Trophoblast cell (in vitro differentiated cells and primary cell): Measurements from ENCODE around the gene PFDN1.

Experiments used
- DNase-seq, 2 donors: peaks; one replicate each; pipeline ENCODE4 v3.0.0-alpha.2; 2016
- H2AFZ ChIP-seq: 2 replicates; pipeline ENCODE4 v1.6.1; 2013; ENCODE audit warnings: low read length, moderate library complexity, mild to moderate bottlenecking; ENCODE audit not compliant: insufficient read depth, poor library complexity
- H2AK5ac ChIP-seq: 2 replicates; pipeline ENCODE4 v1.6.1; 2013; ENCODE audit warnings: mild to moderate bottlenecking, low read length
- H2BK120ac ChIP-seq: 2 replicates; pipeline ENCODE4 v1.6.1; 2013; ENCODE audit warnings: low read length, mild to moderate bottlenecking, moderate library complexity; ENCODE audit not compliant: insufficient read depth, poor library complexity
- H2BK12ac ChIP-seq: 2 replicates; pipeline ENCODE4 v1.6.1; 2013; ENCODE audit warnings: mild to moderate bottlenecking, low read length, moderate library complexity
- H2BK5ac ChIP-seq: 2 replicates; pipeline ENCODE4 v1.6.1; 2013; ENCODE audit warnings: low read length, low read depth, moderate library complexity, mild to moderate bottlenecking; ENCODE audit not compliant: poor library complexity
- H3K14ac ChIP-seq: 2 replicates; pipeline ENCODE4 v1.6.1; 2013; ENCODE audit warnings: mild to moderate bottlenecking, low read length
- H3K18ac ChIP-seq: 2 replicates; pipeline ENCODE4 v1.6.1; 2013; ENCODE audit warnings: mild to moderate bottlenecking, low read length
- H3K23ac ChIP-seq: 2 replicates; pipeline ENCODE4 v1.6.1; 2013; ENCODE audit warnings: low read length
- H3K27ac ChIP-seq: 2 replicates; pipeline ENCODE4 v1.5.1; 2013; ENCODE audit warnings: low read depth, mild to moderate bottlenecking, inconsistent platforms, low read length, moderate library complexity
- H3K27me3 ChIP-seq: 2 replicates; pipeline ENCODE4 v1.6.1; 2013; ENCODE audit warnings: inconsistent platforms, mild to moderate bottlenecking, low read length, moderate library complexity; ENCODE audit not compliant: insufficient read depth
- H3K36me3 ChIP-seq, 2 experiments: 1 replicate in 1 of 2; 2 replicates in 1 of 2; pipeline ENCODE4 v1.6.1; 2013; ENCODE audit warnings: low read length in 2 of 2, mild to moderate bottlenecking in 2 of 2, moderate library complexity in 1 of 2; ENCODE audit not compliant: insufficient read depth in 2 of 2, control insufficient read depth in 1 of 2
- H3K4ac ChIP-seq: 2 replicates; pipeline ENCODE4 v1.6.1; 2013; ENCODE audit warnings: low read depth, mild to moderate bottlenecking, low read length, moderate library complexity
- H3K4me1 ChIP-seq, 2 experiments: 1 replicate in 1 of 2; 2 replicates in 1 of 2; pipeline ENCODE4 v1.6.1; 2013; ENCODE audit warnings: low read length in 2 of 2, mild to moderate bottlenecking in 2 of 2, moderate library complexity in 1 of 2; ENCODE audit not compliant: insufficient read depth in 2 of 2, control insufficient read depth in 1 of 2
- H3K4me2 ChIP-seq: 2 replicates; pipeline ENCODE4 v1.6.1; 2013; ENCODE audit warnings: inconsistent platforms, mild to moderate bottlenecking, low read length, moderate library complexity
- H3K4me3 ChIP-seq: 2 replicates; pipeline ENCODE4 v1.5.1; 2013; ENCODE audit warnings: mild to moderate bottlenecking, low read depth, low read length, inconsistent platforms
- H3K79me1 ChIP-seq: one replicate; pipeline ENCODE4 v1.6.1; 2013; ENCODE audit warnings: low read length
- H3K79me2 ChIP-seq: 2 replicates; pipeline ENCODE4 v1.6.1; 2013; ENCODE audit warnings: low read length, mild to moderate bottlenecking; ENCODE audit not compliant: control insufficient read depth, insufficient read depth, poor library complexity
- H3K9ac ChIP-seq: 2 replicates; pipeline ENCODE4 v1.6.1; 2013; ENCODE audit warnings: mild to moderate bottlenecking, low read length
- H3K9me3 ChIP-seq: 2 replicates; pipeline ENCODE4 v1.6.1; 2013; ENCODE audit warnings: low read depth, mild to moderate bottlenecking, control low read depth, inconsistent platforms, low read length; ENCODE audit not compliant: insufficient read depth
- H4K12ac ChIP-seq: 2 replicates; pipeline ENCODE4 v1.6.1; 2013; ENCODE audit warnings: low read depth, mild to moderate bottlenecking, low read length, moderate library complexity
- H4K8ac ChIP-seq: 2 replicates; pipeline ENCODE4 v1.6.1; 2013; ENCODE audit warnings: low read depth, mild to moderate bottlenecking, low read length, moderate library complexity
- H4K91ac ChIP-seq: one replicate; pipeline ENCODE4 v1.6.1; 2013; ENCODE audit warnings: low read depth, mild to moderate bottlenecking, low read length, moderate library complexity
- WGBS: extraction: QIAGEN DNeasy Blood & Tissue Kit; methylation state at CpG from one replicate; pipeline ENCODE4 v1.1.7; 2013; ENCODE audit warnings: missing lambda C conversion rate; ENCODE audit not compliant: insufficient read length, insufficient coverage; ENCODE audit errors: extremely low coverage; 5-methylcytosine and 5-hydroxymethylcytosine counted together

The PFDN1 gene

GRCh38 chr5:140196115-140196814 is 106.6 kb downstream of the PFDN1 start:
- H3K9ac ChIP-seq: no peak overlapping the region

More at GRCh38 chr5:140196115-140196814, 106.6 kb downstream of the PFDN1 start:
- H2BK120ac ChIP-seq: no peak overlapping the region
- H3K18ac ChIP-seq: no peak overlapping the region
- no peaks in the 10 kb centered on the region for H3K27me3 ChIP-seq
- no peak overlapping the region for H3K14ac ChIP-seq
- H3K79me1 ChIP-seq: no peaks in the 10 kb centered on the region
- no peak overlapping the region for H3K23ac ChIP-seq
- no peaks in the 10 kb centered on the region for H3K36me3 ChIP-seq
- H3K4me3 ChIP-seq: no peak overlapping the region
- no peaks in the 10 kb centered on the region for H3K4me1 ChIP-seq
- H4K12ac ChIP-seq: no peak overlapping the region
- H2AK5ac ChIP-seq: no peak overlapping the region
- H3K4ac ChIP-seq: no peak overlapping the region
- H3K4me2 ChIP-seq: no peak overlapping the region
- H3K79me2 ChIP-seq: no peaks in the 10 kb centered on the region
- H2BK12ac ChIP-seq: no peak overlapping the region
- no peak overlapping the region for H3K27ac ChIP-seq
- H2AFZ ChIP-seq: no peak overlapping the region
- no peak overlapping the region for H4K91ac ChIP-seq
- no CpG with 5 or more reads among the region's 2 CpGs for whole genome bisulfite sequencing
- H2BK5ac ChIP-seq: no peak overlapping the region
- no peaks in the 10 kb centered on the region for H3K9me3 ChIP-seq
- no peak for DNase-seq
- no peak overlapping the region for H4K8ac ChIP-seq
